Measurements from ENCODE around the gene HIGD2A. TPM values are rescaled to one million over a fixed set of nuclear protein-coding genes. Genes with fewer than 3 reads are reported as not detected.

Gene HIGD2A
- total RNA-seq, 2 experiments from 2014 or later: 97.6 to 97.7 TPM

DNA sequence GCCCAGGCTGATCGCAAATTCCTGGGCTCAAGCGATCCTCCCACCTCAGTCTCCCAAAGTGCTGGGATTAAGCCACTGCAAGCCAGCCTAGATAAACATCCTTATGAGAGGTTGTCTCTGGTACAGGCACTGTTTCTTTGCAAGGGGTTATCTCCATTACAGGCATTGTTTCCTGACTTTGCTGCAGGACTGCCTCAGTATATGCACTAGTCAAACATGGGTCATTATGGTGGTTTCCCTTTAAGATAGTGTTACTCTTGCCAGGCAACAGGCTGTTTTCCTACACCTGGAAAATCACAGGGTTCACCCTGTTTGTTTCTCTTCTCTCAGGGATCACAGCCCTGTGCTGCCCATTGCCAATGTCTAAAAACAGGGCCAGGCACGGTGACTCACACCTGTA is 35.6 kb downstream of the HIGD2A start:
- no peak for DNase-seq
- no peak for ATAC-seq (ENCODE audit: low read depth)
- POLR2A ChIA-PET: interaction anchor here (0.6 kb wide), 1 partner anchor 52 kb away, joined by 3 read pairs; no protein-coding TSS in a partner anchor
- Mint-ChIP-seq H3K36me3 (peaks cover 7% of the 10 kb centered on the region), H3K4me1 (peaks cover 5% of the 10 kb centered on the region), H3K27me3 (peaks cover 34% of the 10 kb centered on the region), H3K27ac (no peak overlapping the region), H3K9me3 (peaks cover 8% of the 10 kb centered on the region), H3K4me3 (no peak overlapping the region)

DNA sequence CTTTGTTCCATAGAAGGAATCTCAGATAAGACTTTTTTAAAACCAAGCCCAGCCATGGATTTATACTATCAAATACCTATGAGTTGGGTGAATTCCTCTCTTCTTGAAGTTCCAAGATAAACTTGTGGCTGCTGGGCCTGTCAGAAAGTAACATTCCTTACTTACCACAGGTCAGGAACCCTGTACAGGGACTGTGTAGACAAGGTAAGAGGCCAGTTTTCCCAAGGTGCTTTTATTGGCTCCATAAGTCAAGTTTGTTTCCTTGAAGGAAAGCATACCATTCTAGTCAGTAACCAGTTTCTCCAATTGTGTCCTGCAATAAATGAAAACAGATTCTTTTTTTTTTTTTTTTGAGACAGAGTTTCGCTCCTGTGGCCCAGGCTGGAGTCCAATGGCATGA is 36.6 kb downstream of the HIGD2A start:
- Mint-ChIP-seq H3K27me3 (peaks cover 26% of the 10 kb centered on the region), H3K36me3 (peaks cover 7% of the 10 kb centered on the region), H3K27ac (no peak overlapping the region), H3K4me1 (peaks cover 8% of the 10 kb centered on the region), H3K9me3 (peaks cover 8% of the 10 kb centered on the region), H3K4me3 (no peak overlapping the region)
- POLR2A ChIA-PET: interaction anchor here (0.6 kb wide), 1 partner anchor 107 kb away, joined by 6 read pairs; no protein-coding TSS in a partner anchor
- ATAC-seq (ENCODE audit: low read depth): no peak
- no peak for DNase-seq

DNA sequence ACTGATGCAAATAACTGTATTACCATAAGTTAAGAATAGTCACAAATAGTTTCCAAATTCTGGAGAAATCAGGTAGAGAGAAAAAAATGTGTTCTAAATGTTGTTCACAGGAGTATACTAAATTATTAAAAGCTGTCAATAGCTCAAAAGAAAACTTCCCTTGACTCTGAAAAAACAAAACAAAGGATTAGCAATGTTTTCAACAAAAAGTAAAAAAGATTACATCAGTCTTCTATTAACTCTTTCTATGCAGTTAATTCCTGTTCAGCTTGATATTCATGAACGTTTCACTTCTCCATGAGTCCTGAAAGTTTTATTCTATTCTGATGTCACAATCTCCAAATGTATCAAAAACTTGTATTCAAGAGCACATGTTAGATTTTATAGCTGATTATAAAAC is 37.2 kb downstream of the HIGD2A start:
- Mint-ChIP-seq H3K4me1 (peaks cover 14% of the 10 kb centered on the region), H3K4me3 (no peak overlapping the region), H3K36me3 (peaks cover 9% of the 10 kb centered on the region), H3K27ac (no peak overlapping the region), H3K9me3 (peaks cover 10% of the 10 kb centered on the region), H3K27me3 (peaks cover 19% of the 10 kb centered on the region)
- ATAC-seq (ENCODE audit: low read depth) (no peak), DNase-seq (no peak)
- POLR2A ChIA-PET: interaction anchor here (0.6 to 0.7 kb wide), 2 partner anchors 10 to 107 kb away, joined by 3 to 6 read pairs; partner anchors contain the start of gene CLTB

DNA sequence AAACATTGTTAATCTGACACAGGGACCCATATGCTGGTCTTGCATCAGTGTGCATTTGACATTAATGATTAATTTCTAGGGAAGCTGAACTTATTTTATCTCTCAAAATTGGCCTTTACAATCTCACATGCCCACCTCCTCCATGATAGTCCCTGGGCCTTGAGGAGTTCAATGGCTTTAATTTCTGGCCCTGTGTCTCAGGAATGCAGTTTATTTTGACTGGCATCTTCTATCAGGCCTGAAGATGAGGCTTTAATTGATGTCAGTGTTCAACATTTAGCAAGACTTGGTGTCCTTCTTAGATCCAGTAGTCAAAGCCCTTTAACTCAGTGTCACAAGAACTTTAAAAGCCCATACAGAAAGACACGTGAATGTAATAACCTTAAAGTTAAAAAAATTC is 38.3 kb downstream of the HIGD2A start:
- H3K4me1 Mint-ChIP-seq: peaks cover 14% of the 10 kb centered on the region
- POLR2A ChIA-PET: interaction anchor here (0.6 kb wide), 1 partner anchor 130 kb away, joined by 3 read pairs; no protein-coding TSS in a partner anchor
- peaks cover 11% of the 10 kb centered on the region for H3K27me3 Mint-ChIP-seq
- peaks cover 10% of the 10 kb centered on the region for H3K9me3 Mint-ChIP-seq
- no peak overlapping the region for H3K27ac Mint-ChIP-seq
- ATAC-seq (ENCODE audit: low read depth): no peak
- no peak overlapping the region for H3K4me3 Mint-ChIP-seq
- DNase-seq: no peak
- H3K36me3 Mint-ChIP-seq: peaks cover 9% of the 10 kb centered on the region

DNA sequence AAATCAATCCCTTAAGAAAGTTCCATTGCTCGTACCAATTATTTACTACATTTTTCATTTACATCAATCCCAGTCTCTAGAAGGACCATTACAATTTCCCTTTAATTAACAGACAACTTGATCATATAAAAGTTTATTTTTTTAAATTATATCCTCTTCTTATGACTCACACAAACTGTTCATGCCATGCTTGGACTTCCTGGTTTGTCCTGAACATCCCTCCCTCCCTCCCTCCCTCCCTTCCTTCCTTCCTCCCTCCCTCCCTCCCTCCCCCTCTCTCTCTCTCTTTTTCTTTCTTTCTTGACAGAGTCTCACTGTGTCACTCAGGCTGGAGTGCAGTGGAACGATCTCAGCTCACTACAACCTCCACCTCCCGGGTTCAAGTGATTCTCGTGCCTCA is 39.4 kb downstream of the HIGD2A start:
- no peak for ATAC-seq (ENCODE audit: low read depth)
- H3K36me3 Mint-ChIP-seq: peaks cover 9% of the 10 kb centered on the region
- peaks cover 14% of the 10 kb centered on the region for H3K4me1 Mint-ChIP-seq
- peaks cover 10% of the 10 kb centered on the region for H3K9me3 Mint-ChIP-seq
- no peak for DNase-seq
- peaks cover 10% of the 10 kb centered on the region for H3K27me3 Mint-ChIP-seq
- H3K27ac Mint-ChIP-seq: no peak overlapping the region
- POLR2A ChIA-PET: no interaction called here
- no peak overlapping the region for H3K4me3 Mint-ChIP-seq

DNA sequence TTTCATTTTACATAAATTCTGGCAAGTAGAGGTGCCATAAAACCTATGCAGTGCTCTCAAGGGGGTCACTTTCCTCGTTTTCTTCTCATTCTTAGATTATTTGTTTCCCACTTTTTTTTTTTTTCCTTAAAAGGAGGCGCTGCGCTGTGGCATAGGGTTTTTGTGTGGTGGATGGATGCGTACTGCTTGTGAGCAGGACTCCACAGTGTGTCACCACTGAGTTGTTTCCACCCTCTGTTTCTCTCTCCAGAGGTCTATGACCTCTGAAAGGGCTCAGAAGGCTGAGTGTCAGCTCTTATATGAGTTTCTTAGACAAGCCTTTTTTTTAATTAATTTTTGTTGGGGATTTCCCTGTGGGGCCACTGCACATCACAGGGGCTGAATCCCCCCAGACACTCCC is 41.4 kb downstream of the HIGD2A start:
- H3K27me3 Mint-ChIP-seq: peaks cover 10% of the 10 kb centered on the region
- H3K27ac Mint-ChIP-seq: peak overlapping the region; percentile 71
- H3K9me3 Mint-ChIP-seq: peaks cover 9% of the 10 kb centered on the region
- POLR2A ChIA-PET: interaction anchor here (1.0 to 1.2 kb wide), 2 partner anchors 17 to 108 kb away, joined by 3 read pairs; no protein-coding TSS in a partner anchor
- H3K4me3 Mint-ChIP-seq: peak overlapping the region; percentile 14
- H3K4me1 Mint-ChIP-seq: peaks cover 14% of the 10 kb centered on the region
- DNase-seq (no peak), ATAC-seq (ENCODE audit: low read depth) (peak; percentile 77)
- H3K36me3 Mint-ChIP-seq: peaks cover 9% of the 10 kb centered on the region

- POLR2A ChIA-PET: no interaction called here
- no peak for DNase-seq
- no peak overlapping the region for H3K27ac Mint-ChIP-seq
- no peak overlapping the region for H3K4me3 Mint-ChIP-seq
- peaks cover 2% of the 10 kb centered on the region for H3K27me3 Mint-ChIP-seq
- peaks cover 21% of the 10 kb centered on the region for H3K4me1 Mint-ChIP-seq
- ATAC-seq (ENCODE audit: low read depth): no peak
- peaks cover 2% of the 10 kb centered on the region for H3K36me3 Mint-ChIP-seq
- peaks cover 5% of the 10 kb centered on the region for H3K9me3 Mint-ChIP-seq
Measured at GRCh38 chr5:176432707-176433106, 44.2 kb downstream of the HIGD2A start.

DNA sequence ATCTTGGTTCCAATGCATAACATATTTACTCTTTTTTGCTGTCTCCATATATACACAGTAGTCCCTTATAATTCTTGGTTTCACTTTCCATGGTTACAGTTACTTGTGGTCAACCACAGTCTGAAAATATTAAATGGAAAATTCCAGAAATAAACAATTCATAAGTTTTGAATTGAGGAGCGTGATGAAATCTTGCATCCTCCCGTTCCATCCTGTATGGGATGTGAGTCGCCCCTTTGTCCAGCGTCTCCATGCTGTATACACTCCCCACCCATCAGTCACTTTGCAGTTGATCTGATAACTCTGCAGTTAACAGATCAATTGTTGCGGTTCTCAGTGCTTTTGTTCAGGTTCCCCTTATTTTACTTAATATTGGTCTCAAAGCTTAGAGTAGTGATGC is 48.1 kb downstream of the HIGD2A start:
- H3K27me3 Mint-ChIP-seq: peaks cover 4% of the 10 kb centered on the region
- H3K9me3 Mint-ChIP-seq: peaks cover 3% of the 10 kb centered on the region
- no peaks in the 10 kb centered on the region for H3K36me3 Mint-ChIP-seq
- peak overlapping the region; percentile 38 for H3K4me3 Mint-ChIP-seq
- peak; percentile 76 for ATAC-seq (ENCODE audit: low read depth)
- DNase-seq: no peak
- H3K4me1 Mint-ChIP-seq: peaks cover 9% of the 10 kb centered on the region
- no peak overlapping the region for H3K27ac Mint-ChIP-seq
- POLR2A ChIA-PET: interaction anchor here (0.7 to 1.6 kb wide), 2 partner anchors 11 to 98 kb away, joined by 3 to 7 read pairs; partner anchors contain the start of gene FAF2

DNA sequence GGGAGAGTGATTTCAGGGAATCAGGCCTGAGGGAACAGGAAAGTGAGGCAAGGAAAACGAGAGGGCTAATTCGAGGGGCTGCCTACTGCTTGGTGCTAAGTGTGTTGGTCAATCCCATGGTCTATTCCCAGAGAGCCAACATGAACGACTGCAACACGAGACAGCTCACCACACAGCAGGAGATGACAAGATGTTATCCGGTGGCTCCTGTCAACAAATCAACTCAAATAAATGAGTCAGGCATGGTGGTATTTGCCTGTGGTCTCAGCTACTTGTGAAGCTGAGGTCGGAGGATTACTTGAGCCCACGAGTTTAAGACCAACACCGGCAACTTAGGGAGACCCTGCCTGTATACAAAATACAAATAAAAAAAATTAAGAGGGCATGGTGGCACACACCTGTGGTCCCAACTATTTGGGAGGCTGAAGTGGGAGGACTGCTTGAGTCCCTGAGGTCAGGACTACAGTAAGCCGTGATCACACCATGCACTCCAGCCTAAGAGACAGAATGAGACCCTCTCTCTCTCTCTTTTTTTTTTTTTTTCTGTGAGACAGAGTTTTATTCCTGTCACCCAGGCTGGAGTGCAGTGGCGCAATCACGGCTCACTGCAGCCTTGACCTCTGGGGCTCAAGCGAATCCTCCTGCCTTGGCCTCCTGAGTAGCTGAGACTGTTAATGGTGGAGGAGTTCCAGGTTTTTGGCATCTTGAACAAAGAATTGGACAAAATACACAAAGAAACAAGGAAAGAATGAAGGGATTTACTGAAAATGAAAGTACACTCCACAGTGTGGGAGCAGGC is 50.6 kb downstream of the HIGD2A start:
- POLR2A ChIA-PET: interaction anchor here (0.7 kb wide), 1 partner anchor 489 kb away, joined by 4 read pairs; no protein-coding TSS in a partner anchor
- ATAC-seq (ENCODE audit: low read depth) (no peak), DNase-seq (no peak)
- peaks cover 7% of the 10 kb centered on the region for H3K27me3 Mint-ChIP-seq
- H3K4me3 Mint-ChIP-seq: no peak overlapping the region
- no peak overlapping the region for H3K27ac Mint-ChIP-seq
- H3K36me3 Mint-ChIP-seq: no peaks in the 10 kb centered on the region
- H3K9me3 Mint-ChIP-seq: peaks cover 5% of the 10 kb centered on the region
- H3K4me1 Mint-ChIP-seq: peaks cover 9% of the 10 kb centered on the region

Small RNA genes within 50 kb of the gene (microRNA-seq; reads per million reads assigned to microRNA genes)
- 11.2 reads per million, percentile 16 among the genes with 10 or more reads in this experiment for gene MIR1271

Other genes starting within 250 kb of the HIGD2A start
- 10 to 100 TPM; 31.6 to 33.2 TPM for gene SIMC1, start 150.3 kb upstream of the HIGD2A start, total RNA-seq
- gene KIAA1191, start 27.0 kb upstream of the HIGD2A start, total RNA-seq: 10 to 100 TPM; 70.0 to 72.0 TPM
- gene ARL10, start 23.3 kb upstream of the HIGD2A start, total RNA-seq: 10 to 100 TPM; 10.5 to 12.5 TPM
- 10 to 100 TPM; 27.5 to 30.3 TPM for gene NOP16, start 153 bp upstream of the HIGD2A start, total RNA-seq
- 10 to 100 TPM; 52.8 to 53.1 TPM for gene CLTB, start 27.8 kb downstream of the HIGD2A start, total RNA-seq
- 10 to 100 TPM; 32.4 TPM for gene FAF2, start 59.6 kb downstream of the HIGD2A start, total RNA-seq
- gene RNF44, start 148.7 kb downstream of the HIGD2A start, total RNA-seq: 100 to 1,000 TPM; 162 to 166 TPM
- 1 to 10 TPM; 2.4 to 3.8 TPM for gene CDHR2, start 160.6 kb downstream of the HIGD2A start, total RNA-seq
- 1 to 10 TPM; 1.5 to 1.6 TPM for gene GPRIN1, start 221.4 kb downstream of the HIGD2A start, total RNA-seq
- under 1 TPM in 1 of 2 experiments, not detected in 1; 0.28 TPM for gene SNCB, start 241.8 kb downstream of the HIGD2A start, total RNA-seq
- not detected for gene EIF4E1B, start 241.9 kb downstream of the HIGD2A start, total RNA-seq